Esophagus squamous epithelium (tissue), 5 donors: ENCODE data around the gene GALK1. TPM values are rescaled to one million over a fixed set of nuclear protein-coding genes. Genes with fewer than 3 reads are reported as not detected.

Experiments used
- DNase-seq: peaks from one replicate; lab custom pipeline; 2025; lab: John Stamatoyannopoulos, UW
- H3K27ac ChIP-seq, 4 donors: fragments of 200-600 bp; sonication (generic); one replicate each; pipeline ENCODE4 v1.5.1; 2016 to 2019; ENCODE audit warnings: mild to moderate bottlenecking in 1 of 4
- H3K27me3 ChIP-seq, 4 donors: fragments of 200-600 bp; sonication (generic); 1 replicate in 3 of 4; 2 replicates in 1 of 4; pipeline versions ENCODE4 v1.5.1 to v1.6.0; 2017 to 2021; ENCODE audit warnings: antibody characterized with exemption in 1 of 4
- H3K36me3 ChIP-seq, 3 donors: fragments of 200-600 bp; sonication (generic); one replicate each; pipeline ENCODE4 v1.5.1; 2016 to 2019
- H3K4me1 ChIP-seq, 3 donors: fragments of 200-600 bp; sonication (generic); one replicate each; pipeline ENCODE4 v1.5.1; 2017 to 2019
- H3K4me3 ChIP-seq, 4 donors: fragments of 200-600 bp; sonication (generic); 1 replicate in 3 of 4; 2 replicates in 1 of 4; pipeline ENCODE4 v1.5.1; 2016 to 2019; ENCODE audit warnings: mild to moderate bottlenecking in 2 of 4, moderate library complexity in 1 of 4
- H3K9me3 ChIP-seq, 3 donors: fragments of 200-600 bp; sonication (generic); one replicate each; pipeline ENCODE4 v1.5.1; 2016 to 2019
- POLR2A ChIP-seq, 4 donors: fragments of 450-650 bp; IDR thresholded peaks; one replicate each; pipeline ENCODE4 v1.6.1; 2017; ENCODE audit warnings: antibody characterized with exemption in 4 of 4, mild to moderate bottlenecking in 4 of 4, moderate library complexity in 3 of 4
- WGBS, 2 donors: methylation state at CpG; one replicate each; pipeline ENCODE4 v1.1.5; 2018; 5-methylcytosine and 5-hydroxymethylcytosine counted together
- intact Hi-C: fragments of 100-400 bp; cut with DNase I; formaldehyde crosslinking; loops from one replicate; pipeline ENCODE4 v1.15.0; 2022
- total RNA-seq, 4 donors: library from RNA; depleted of rRNA; stranded (reverse); fragments of >200 nt; gene quantifications; one replicate each; pipeline ENCODE4 v1.1.0, GENCODE V29; 2016
- TF ChIP-seq, protein P1 (sequence below), 6 experiments: fragments of 450-650 bp in 4 of 6; fragments of 200-600 bp in 2 of 6; sonication (generic) in 2 of 6; IDR thresholded peaks; one replicate each; pipeline ENCODE4 v1.5.1; 2016 to 2019; ENCODE audit warnings: antibody characterized with exemption in 6 of 6, mild to moderate bottlenecking in 4 of 6, moderate library complexity in 4 of 6
- donor health status: DM: yes; HTN: yes; CAD: no.

Gene GALK1
- total RNA-seq, 4 donors from 2014 or later: 16.4 to 30.9 (median 20.2) TPM

DNA sequence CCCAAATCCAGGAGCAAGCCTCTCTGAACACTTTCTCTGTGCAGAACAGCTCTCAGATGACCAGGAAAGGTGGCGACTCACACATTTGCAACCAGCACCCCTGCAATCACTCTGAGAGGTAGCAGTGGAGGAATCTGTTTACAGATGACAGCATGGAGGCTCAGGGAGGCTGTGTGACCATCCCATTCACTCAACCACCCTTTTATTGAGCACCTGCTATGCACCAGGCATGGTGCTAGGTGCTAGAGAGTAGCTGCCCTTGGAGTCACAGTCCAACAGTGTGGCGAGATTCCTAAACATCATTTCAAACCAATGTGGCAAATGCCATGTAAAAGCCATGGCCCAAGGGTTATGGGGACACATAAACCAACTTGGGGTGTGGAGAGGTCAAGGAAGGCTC lies 45.3 kb downstream of the GALK1 start:
- peaks cover 0 to 80% (median 0%) of the 10 kb centered on the region in 4 donors for H3K27me3 ChIP-seq
- TF ChIP-seq POLR2A (IDR thresholded peaks at IDR 0.05): no peak
- TF ChIP-seq, protein P1, sequence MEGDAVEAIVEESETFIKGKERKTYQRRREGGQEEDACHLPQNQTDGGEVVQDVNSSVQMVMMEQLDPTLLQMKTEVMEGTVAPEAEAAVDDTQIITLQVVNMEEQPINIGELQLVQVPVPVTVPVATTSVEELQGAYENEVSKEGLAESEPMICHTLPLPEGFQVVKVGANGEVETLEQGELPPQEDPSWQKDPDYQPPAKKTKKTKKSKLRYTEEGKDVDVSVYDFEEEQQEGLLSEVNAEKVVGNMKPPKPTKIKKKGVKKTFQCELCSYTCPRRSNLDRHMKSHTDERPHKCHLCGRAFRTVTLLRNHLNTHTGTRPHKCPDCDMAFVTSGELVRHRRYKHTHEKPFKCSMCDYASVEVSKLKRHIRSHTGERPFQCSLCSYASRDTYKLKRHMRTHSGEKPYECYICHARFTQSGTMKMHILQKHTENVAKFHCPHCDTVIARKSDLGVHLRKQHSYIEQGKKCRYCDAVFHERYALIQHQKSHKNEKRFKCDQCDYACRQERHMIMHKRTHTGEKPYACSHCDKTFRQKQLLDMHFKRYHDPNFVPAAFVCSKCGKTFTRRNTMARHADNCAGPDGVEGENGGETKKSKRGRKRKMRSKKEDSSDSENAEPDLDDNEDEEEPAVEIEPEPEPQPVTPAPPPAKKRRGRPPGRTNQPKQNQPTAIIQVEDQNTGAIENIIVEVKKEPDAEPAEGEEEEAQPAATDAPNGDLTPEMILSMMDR (IDR thresholded peaks at IDR 0.05): no peak

DNA sequence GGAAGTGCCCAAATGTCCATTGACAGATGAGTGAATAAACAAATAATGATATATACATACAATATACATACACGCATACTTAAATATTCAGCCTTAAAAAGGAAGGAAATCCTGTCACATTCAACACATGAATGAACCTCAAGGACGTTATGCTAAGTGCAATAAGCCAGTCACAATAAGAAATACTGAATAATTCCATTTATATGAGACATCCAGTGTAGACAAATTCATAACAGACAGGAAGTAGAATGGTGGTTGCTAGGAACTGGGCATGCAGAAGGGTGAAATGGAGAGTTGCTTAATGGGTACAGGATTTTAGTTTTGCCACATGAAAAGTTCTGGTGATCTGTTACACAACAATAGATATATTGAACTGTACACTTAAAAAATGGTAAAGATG lies 52.5 kb downstream of the GALK1 start:
- intact Hi-C loops: no loop called here
- Histone ChIP-seq H3K36me3 (peaks cover 0 to 17% (median 0%) of the 10 kb centered on the region in 3 donors), H3K4me1 (peaks cover 3 to 8% (median 6%) of the 10 kb centered on the region in 3 donors), H3K27ac (no peak overlapping the region), H3K9me3 (no peaks in the 10 kb centered on the region), H3K4me3 (no peak overlapping the region), H3K27me3 (peaks cover 0 to 37% (median 0%) of the 10 kb centered on the region in 4 donors)
- TF ChIP-seq POLR2A (IDR thresholded peaks at IDR 0.05): no peak
- TF ChIP-seq, protein P1 (IDR thresholded peaks at IDR 0.05): no peak
- no peak for DNase-seq
- 52 to 56% methylated on average over 2 of the region's 2 CpGs for WGBS, 2 donors

More for the DNA sequence above, 45.3 kb downstream of the GALK1 start:
- no peak for DNase-seq
- whole genome bisulfite sequencing, 2 donors: 95 to 100% methylated on average over 1 to 2 of the region's 2 CpGs
- H3K9me3 ChIP-seq: no peaks in the 10 kb centered on the region
- peaks cover 20 to 49% (median 29%) of the 10 kb centered on the region in 3 donors for H3K4me1 ChIP-seq
- intact Hi-C loops: no loop called here
- H3K36me3 ChIP-seq: peaks cover 3 to 7% (median 4%) of the 10 kb centered on the region in 3 donors
- peak overlapping the region in 1 of 4 donors; percentile 96 for H3K27ac ChIP-seq
- H3K4me3 ChIP-seq: no peak overlapping the region

Other genes starting within 250 kb of the GALK1 start
- gene CASKIN2, start 249.7 kb downstream of the GALK1 start, total RNA-seq: 10 to 100 TPM in 3 of 4 donors, 1 to 10 TPM in 1; 9.5 to 12.2 (median 10.4) TPM
- gene TSEN54, start 248.7 kb downstream of the GALK1 start, total RNA-seq: 10 to 100 TPM; 18.3 to 33.2 (median 23.1) TPM
- 100 to 1,000 TPM in 1 of 4 donors, 10 to 100 TPM in 3; 40.0 to 101 (median 67.3) TPM for gene LLGL2, start 239.5 kb downstream of the GALK1 start, total RNA-seq
- gene MYO15B, start 177.4 kb downstream of the GALK1 start, total RNA-seq: 10 to 100 TPM in 2 of 4 donors, 1 to 10 TPM in 2; 6.3 to 60.7 (median 10.4) TPM
- gene SMIM5, start 131.8 kb downstream of the GALK1 start, total RNA-seq: 10 to 100 TPM in 1 of 4 donors, 1 to 10 TPM in 3; 7.4 to 16.8 (median 8.6) TPM
- 10 to 100 TPM; 25.1 to 82.8 (median 34.0) TPM for gene RECQL5, start 98.0 kb downstream of the GALK1 start, total RNA-seq
- gene SAP30BP, start 97.9 kb downstream of the GALK1 start, total RNA-seq: 10 to 100 TPM; 33.9 to 72.7 (median 44.4) TPM
- gene ITGB4, start 43.7 kb downstream of the GALK1 start, total RNA-seq: 100 to 1,000 TPM in 1 of 4 donors, 10 to 100 TPM in 3; 60.6 to 115 (median 82.3) TPM
- 10 to 100 TPM; 14.8 to 27.3 (median 20.4) TPM for gene UNK, start 19.6 kb upstream of the GALK1 start, total RNA-seq
- 10 to 100 TPM; 16.5 to 21.5 (median 16.9) TPM for gene UNC13D, start 79.2 kb upstream of the GALK1 start, total RNA-seq
- 10 to 100 TPM; 24.9 to 44.2 (median 36.9) TPM for gene WBP2, start 90.1 kb upstream of the GALK1 start, total RNA-seq
- gene TRIM47, start 113.4 kb upstream of the GALK1 start, total RNA-seq: 10 to 100 TPM; 19.5 to 33.4 (median 25.5) TPM
- gene TRIM65, start 131.8 kb upstream of the GALK1 start, total RNA-seq: 10 to 100 TPM; 17.3 to 24.6 (median 19.6) TPM
- 10 to 100 TPM; 40.2 to 49.2 (median 41.0) TPM for gene MRPL38, start 139.7 kb upstream of the GALK1 start, total RNA-seq
- gene FBF1, start 175.8 kb upstream of the GALK1 start, total RNA-seq: 10 to 100 TPM; 13.9 to 18.3 (median 15.5) TPM
- gene ACOX1, start 214.0 kb upstream of the GALK1 start, total RNA-seq: 10 to 100 TPM; 46.9 to 73.3 (median 62.3) TPM
- 10 to 100 TPM; 24.6 to 40.6 (median 26.2) TPM for gene TEN1, start 214.0 kb upstream of the GALK1 start, total RNA-seq
- gene CDK3, start 235.7 kb upstream of the GALK1 start, total RNA-seq: 1 to 10 TPM; 2.4 to 6.6 (median 3.6) TPM